Hepatocyte (in vitro differentiated cells): Measurements from ENCODE around the gene ACSM2B.
"Not testable (repeated sequence)": the region's sequence is repeated elsewhere in the genome, so short reads cannot be mapped to it uniquely, and the experiment has no call there.

Experiments used
- EZH2 ChIP-seq: fragments of 200-600 bp; sonication (generic); IDR thresholded peaks from 2 replicates; pipeline ENCODE4 v1.6.1; 2016; ENCODE audit warnings: antibody characterized with exemption, mild to moderate bottlenecking, borderline replicate concordance
- TF ChIP-seq, protein P1 (sequence below): fragments of 200-600 bp; sonication (generic); IDR thresholded peaks from 2 replicates; pipeline ENCODE4 v1.5.1; 2016; ENCODE audit warnings: antibody characterized with exemption, mild to moderate bottlenecking; ENCODE audit not compliant: poor library complexity

DNA sequence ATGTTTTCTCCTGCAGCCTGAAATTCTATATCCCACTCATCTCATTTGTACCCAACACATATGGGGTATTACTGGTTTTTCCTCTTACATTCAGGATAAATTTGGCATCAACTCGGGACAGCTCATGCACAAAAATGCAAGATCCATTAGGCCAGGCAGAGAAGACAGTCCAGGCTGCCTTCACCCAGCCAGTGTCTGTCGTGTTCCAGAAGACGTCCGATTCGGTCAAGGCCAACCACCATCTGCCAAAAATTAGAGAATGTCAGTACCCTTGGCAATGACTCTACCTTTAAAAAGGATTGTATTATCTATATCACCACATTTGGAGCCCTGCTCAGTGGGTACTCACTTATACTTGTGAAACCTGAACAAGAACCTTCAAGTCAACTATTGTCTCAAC lies 23.3 kb upstream of the ACSM2B start:
- TF ChIP-seq, protein P1, sequence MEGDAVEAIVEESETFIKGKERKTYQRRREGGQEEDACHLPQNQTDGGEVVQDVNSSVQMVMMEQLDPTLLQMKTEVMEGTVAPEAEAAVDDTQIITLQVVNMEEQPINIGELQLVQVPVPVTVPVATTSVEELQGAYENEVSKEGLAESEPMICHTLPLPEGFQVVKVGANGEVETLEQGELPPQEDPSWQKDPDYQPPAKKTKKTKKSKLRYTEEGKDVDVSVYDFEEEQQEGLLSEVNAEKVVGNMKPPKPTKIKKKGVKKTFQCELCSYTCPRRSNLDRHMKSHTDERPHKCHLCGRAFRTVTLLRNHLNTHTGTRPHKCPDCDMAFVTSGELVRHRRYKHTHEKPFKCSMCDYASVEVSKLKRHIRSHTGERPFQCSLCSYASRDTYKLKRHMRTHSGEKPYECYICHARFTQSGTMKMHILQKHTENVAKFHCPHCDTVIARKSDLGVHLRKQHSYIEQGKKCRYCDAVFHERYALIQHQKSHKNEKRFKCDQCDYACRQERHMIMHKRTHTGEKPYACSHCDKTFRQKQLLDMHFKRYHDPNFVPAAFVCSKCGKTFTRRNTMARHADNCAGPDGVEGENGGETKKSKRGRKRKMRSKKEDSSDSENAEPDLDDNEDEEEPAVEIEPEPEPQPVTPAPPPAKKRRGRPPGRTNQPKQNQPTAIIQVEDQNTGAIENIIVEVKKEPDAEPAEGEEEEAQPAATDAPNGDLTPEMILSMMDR, result not testable (repeated sequence)
- TF ChIP-seq EZH2, result not testable (repeated sequence)
